NCI-H82 (cell line): ENCODE results near the gene KRTAP5-9.
"Not testable (repeated sequence)": the region's sequence is repeated elsewhere in the genome, so short reads cannot be mapped to it uniquely, and the experiment has no call there.

Source experiments
- DNase-seq: peaks from one replicate; lab custom pipeline; 2025; lab: John Stamatoyannopoulos, UW

KRTAP5-9 gene

GRCh38 chr11:71585673-71586072 lies 37.5 kb downstream of the KRTAP5-9 start:
- DNase-seq: not testable (repeated sequence)

GRCh38 chr11:71588314-71588713 lies 40.1 kb downstream of the KRTAP5-9 start:
- DNase-seq: not testable (repeated sequence)

GRCh38 chr11:71588822-71589545 lies 40.8 kb downstream of the KRTAP5-9 start:
- not testable (repeated sequence) for DNase-seq

- DNase-seq: not testable (repeated sequence)
These were observed 41.3 kb downstream of the KRTAP5-9 start for GRCh38 chr11:71589546-71589920.
